HepG2 (cell line): ENCODE measurements around the gene RASL10A. TPM values are rescaled to one million over a fixed set of nuclear protein-coding genes. Genes with fewer than 3 reads are reported as not detected.

Experiments
- ATAC-seq: fragments of 200-7000 bp; cut with Tn5 transposase; 3 replicates; pipeline ENCODE4 v1.9.1; 2020; ENCODE audit warnings: mild to moderate bottlenecking, moderate library complexity
- BruUV-seq: library from RNA; stranded (reverse); fragments of 400-500 nt; replicated peaks from 2 replicates; lab custom pipeline; 2021; lab: Mats Ljungman, UMichigan
- CTCF ChIA-PET: fragments of 300-600 bp; formaldehyde crosslinking; extraction: SDS; loops from one replicate; lab custom pipeline; 2021; ENCODE audit warnings: low total read pairs, inconsistent platforms, low intra/inter-chr PET ratio; lab: Yijun Ruan, JAX
- POLR2A ChIA-PET: fragments of 350-600 bp; sonication (Branson Sonifier 250); formaldehyde crosslinking; loops from one replicate; lab custom pipeline; 2020; ENCODE audit warnings: antibody characterized with exemption, inconsistent platforms; lab: Yijun Ruan, JAX
- DNase-seq: peaks from one replicate; pipeline ENCODE4 v3.0.0-alpha.2; 2015; ENCODE audit warnings: low spot score
- FAIRE-seq: peaks from 3 replicates; lab custom pipeline; 2011; peaks lifted over from hg19 to GRCh38; lab: Jason Lieb, UNC
- H2AFZ ChIP-seq: one replicate; pipeline ENCODE4 v1.6.1; 2011; ENCODE audit warnings: low read length, inconsistent platforms
- H3K27ac ChIP-seq: fragments of 300-600 bp; 3 replicates; pipeline ENCODE4 v1.8.0; 2011; ENCODE audit warnings: mixed run types, mild to moderate bottlenecking, mixed read lengths, low read length, inconsistent platforms; ENCODE audit not compliant: insufficient read depth; ENCODE audit errors: extremely low read length
- H3K27me3 ChIP-seq, 2 experiments: fragments of 200-600 bp in 1 of 2; 2 replicates in 1 of 2; 3 replicates in 1 of 2; pipeline versions ENCODE4 v1.6.0 to v1.8.0; 2011; ENCODE audit warnings: low read length in 2 of 2, mild to moderate bottlenecking in 2 of 2, moderate library complexity in 2 of 2, inconsistent platforms in 1 of 2; ENCODE audit not compliant: insufficient read depth in 2 of 2, control insufficient read depth in 1 of 2
- H3K36me3 ChIP-seq, 2 experiments: fragments of 200-600 bp in 1 of 2; replicated peaks in 1 of 2; 2 replicates in 1 of 2; 3 replicates in 1 of 2; pipeline versions ENCODE4 v1.5.1 to v1.8.0; 2011; ENCODE audit warnings: low read length in 2 of 2, inconsistent platforms in 1 of 2; ENCODE audit not compliant: insufficient read depth in 2 of 2, control insufficient read depth in 1 of 2
- H3K4me1 ChIP-seq: 2 replicates; pipeline ENCODE4 v1.5.1; 2012; ENCODE audit warnings: low read length, inconsistent platforms; ENCODE audit not compliant: insufficient read depth
- H3K4me2 ChIP-seq: 2 replicates; pipeline ENCODE4 v1.6.0; 2011; ENCODE audit warnings: low read depth, low read length, inconsistent platforms
- H3K4me3 ChIP-seq, 3 experiments: fragments of 200-600 bp in 1 of 3; sonication (generic), shearing (Covaris generic) in 1 of 3; replicated peaks in 1 of 3; 2 replicates each; pipeline ENCODE4 v1.5.1; 2011 to 2016; ENCODE audit warnings: low read length in 3 of 3, inconsistent platforms in 2 of 3, low read depth in 2 of 3, mild to moderate bottlenecking in 2 of 3, control low read depth in 1 of 3, mixed read lengths in 1 of 3; ENCODE audit not compliant: insufficient read depth in 1 of 3
- H3K79me2 ChIP-seq: one replicate; pipeline ENCODE4 v1.6.1; 2011; ENCODE audit warnings: low read length, inconsistent platforms; ENCODE audit not compliant: insufficient read depth
- H3K9ac ChIP-seq: 2 replicates; pipeline ENCODE4 v1.6.0; 2011; ENCODE audit warnings: mild to moderate bottlenecking, low read depth, low read length, inconsistent platforms; ENCODE audit not compliant: insufficient read depth
- H3K9me3 ChIP-seq: 2 replicates; pipeline ENCODE4 v1.5.1; 2012; ENCODE audit warnings: mild to moderate bottlenecking, low read length
- H4K20me1 ChIP-seq: 2 replicates; pipeline ENCODE4 v1.6.0; 2011; ENCODE audit warnings: inconsistent platforms, mild to moderate bottlenecking, low read length, moderate library complexity; ENCODE audit not compliant: insufficient read depth
- CEBPB ChIP-seq: IDR thresholded peaks from 2 replicates; pipeline ENCODE4 v1.6.1; 2011; ENCODE audit warnings: low read depth, low read length, improper control_type of control experiment, borderline replicate concordance
- PRMT3 ChIP-seq: sonication (generic); formaldehyde crosslinking; IDR thresholded peaks from 2 replicates; pipeline ENCODE4 v1.8.1; 2022; ENCODE audit warnings: low read depth, mild to moderate bottlenecking, moderate library complexity, missing genetic modification reagents, borderline replicate concordance
- ZNF101 ChIP-seq: sonication (generic); formaldehyde crosslinking; IDR thresholded peaks from 2 replicates; pipeline ENCODE4 v1.4.0; 2020; ENCODE audit warnings: mild to moderate bottlenecking, low read depth, missing genetic modification reagents, borderline replicate concordance
- ZNF484 ChIP-seq: sonication (generic); formaldehyde crosslinking; IDR thresholded peaks from 2 replicates; pipeline ENCODE4 v1.5.1; 2020; ENCODE audit warnings: mild to moderate bottlenecking, low read depth, missing genetic modification reagents, borderline replicate concordance
- ZNF850 ChIP-seq: sonication (generic); formaldehyde crosslinking; conservative IDR thresholded peaks from 2 replicates; pipeline ENCODE4 v1.9.0; 2021; ENCODE audit warnings: mild to moderate bottlenecking, missing genetic modification reagents
- ZSCAN31 ChIP-seq: sonication (generic); formaldehyde crosslinking; IDR thresholded peaks from 2 replicates; pipeline ENCODE4 v1.5.0; 2020; ENCODE audit warnings: low read depth, mild to moderate bottlenecking, missing genetic modification reagents
- in situ Hi-C: cut with HindIII; loops from 2 replicates; pipeline ENCODE4 v1.10.0; 2017; ENCODE audit warnings: low pct_unique_long_range_greater_than_20kb; ENCODE audit not compliant: extremely low pct_ligation_motif_present
- intact Hi-C: fragments of 100-400 bp; cut with micrococcal nuclease; formaldehyde crosslinking; loops from one replicate; pipeline ENCODE4 v1.10.0; 2022; ENCODE audit not compliant: unreplicated experiment
- polyA plus RNA-seq, 8 experiments: library from polyadenylated mRNA; depleted of rRNA in 3 of 8; stranded (reverse) in 7 of 8; unstranded in 1 of 8; fragments of >200 nt; fragmentation: Illumina TruSeq in 4 of 8; extraction: Trizol in 4 of 8; gene quantifications; 2 replicates each; pipeline versions ENCODE4 v1.2.1 to v1.2.3, GENCODE V29; 2011 to 2016; ENCODE audit warnings: low read depth in 4 of 8, missing spikeins in 1 of 8, mixed read lengths in 1 of 8; ENCODE audit not compliant: insufficient read depth in 1 of 8
- total RNA-seq, 5 experiments: library from RNA; depleted of rRNA; stranded (reverse); fragments of >200 nt; fragmentation: Illumina TruSeq; extraction: Trizol; gene quantifications; 2 replicates each; pipeline ENCODE4 v1.2.3, GENCODE V29; 2016; ENCODE audit warnings: low read depth in 1 of 5
- TF ChIP-seq, protein P1 (sequence below): sonication (generic); formaldehyde crosslinking; IDR thresholded peaks from 2 replicates; pipeline ENCODE4 v1.4.0; 2020; ENCODE audit warnings: mild to moderate bottlenecking, missing genetic modification reagents, borderline replicate concordance

RASL10A gene
- total and polyA plus RNA-seq, 2 of the 13 experiments (the other 11 are each of a cell fraction or from before 2014, with no cell fraction given), result 0.05 to 0.22 TPM

DNA sequence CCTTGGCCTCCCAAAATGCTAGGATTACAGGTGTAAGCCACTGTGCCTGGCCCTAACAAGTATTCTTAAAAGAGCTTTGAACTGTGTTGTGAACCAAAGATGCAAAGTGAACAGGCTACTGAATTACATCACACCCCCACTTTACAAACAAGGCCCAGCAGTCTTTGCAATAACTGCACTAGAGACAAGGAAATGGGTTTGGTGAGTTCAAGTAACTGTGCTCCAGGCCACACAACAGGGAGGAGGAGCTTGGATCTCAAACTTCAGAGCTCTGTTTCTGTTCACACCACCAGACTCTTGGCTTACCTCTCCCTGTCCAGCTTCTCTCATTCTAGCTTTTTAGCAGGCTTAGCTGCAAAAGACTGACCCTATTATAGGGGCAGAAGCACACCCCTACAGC lies 30.4 kb upstream of the RASL10A start:
- H3K79me2 ChIP-seq, result no peaks in the 10 kb centered on the region
- no peak overlapping the region for H3K9ac ChIP-seq
- no peak for FAIRE-seq
- no peak overlapping the region for H3K4me2 ChIP-seq
- H3K4me1 ChIP-seq, result peaks cover 32% of the 10 kb centered on the region
- H3K9me3 ChIP-seq, result no peaks in the 10 kb centered on the region
- no peak overlapping the region for H3K27ac ChIP-seq
- intact Hi-C loops (no loop called here), in situ Hi-C loops (no loop called here)
- CTCF ChIA-PET, result no interaction called here
- no peak overlapping the region for H3K4me3 ChIP-seq
- no peak for TF ChIP-seq ZSCAN31 (CRISPR knock-in tag)
- no peak for TF ChIP-seq ZNF101 (CRISPR knock-in tag)
- TF ChIP-seq CEBPB, result peak; percentile 6; the same call in 1 of the 2 replicates
- TF ChIP-seq, protein P1, sequence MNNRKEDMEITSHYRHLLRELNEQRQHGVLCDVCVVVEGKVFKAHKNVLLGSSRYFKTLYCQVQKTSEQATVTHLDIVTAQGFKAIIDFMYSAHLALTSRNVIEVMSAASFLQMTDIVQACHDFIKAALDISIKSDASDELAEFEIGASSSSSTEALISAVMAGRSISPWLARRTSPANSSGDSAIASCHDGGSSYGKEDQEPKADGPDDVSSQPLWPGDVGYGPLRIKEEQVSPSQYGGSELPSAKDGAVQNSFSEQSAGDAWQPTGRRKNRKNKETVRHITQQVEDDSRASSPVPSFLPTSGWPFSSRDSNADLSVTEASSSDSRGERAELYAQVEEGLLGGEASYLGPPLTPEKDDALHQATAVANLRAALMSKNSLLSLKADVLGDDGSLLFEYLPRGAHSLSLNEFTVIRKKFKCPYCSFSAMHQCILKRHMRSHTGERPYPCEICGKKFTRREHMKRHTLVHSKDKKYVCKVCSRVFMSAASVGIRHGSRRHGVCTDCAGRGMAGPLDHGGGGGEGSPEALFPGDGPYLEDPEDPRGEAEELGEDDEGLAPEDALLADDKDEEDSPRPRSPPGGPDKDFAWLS (CRISPR knock-in tag), result no peak
- TF ChIP-seq ZNF484 (CRISPR knock-in tag), result no peak
- no peak for TF ChIP-seq PRMT3 (CRISPR knock-in tag)
- no peak for TF ChIP-seq ZNF850 (CRISPR knock-in tag)
- no peak for DNase-seq
- no peak overlapping the region for H2AFZ ChIP-seq
- ATAC-seq, result no peak
- POLR2A ChIA-PET, result no interaction called here
- H3K27me3 ChIP-seq, result no peaks in the 10 kb centered on the region
- H4K20me1 ChIP-seq, result no peaks in the 10 kb centered on the region
- BruUV-seq, result no TSS peak
- H3K36me3 ChIP-seq, result peaks cover 15 to 50% of the 10 kb centered on the region in 2 experiments
